NCI-H460 (cell line): Measurements from ENCODE around the gene BMAL2. TPM values are rescaled to one million over a fixed set of nuclear protein-coding genes. Genes with fewer than 3 reads are reported as not detected.

Source experiments
- DNase-seq: peaks from one replicate; pipeline ENCODE4 v3.0.0-alpha.2; 2016; ENCODE audit warnings: low read depth; ENCODE audit errors: extremely low read depth
- total RNA-seq: library from RNA; depleted of rRNA; stranded (reverse); fragments of >200 nt; shearing (Covaris generic); gene quantifications from 2 replicates; pipeline ENCODE4 v1.2.3, GENCODE V29; 2014; rRNA removed

The BMAL2 gene
- total RNA-seq, 1 experiment from 2014 or later = 10.9 TPM

GRCh38 chr12:27355486-27355885, 22.9 kb downstream of the BMAL2 start:
- DNase-seq = no peak

DNA sequence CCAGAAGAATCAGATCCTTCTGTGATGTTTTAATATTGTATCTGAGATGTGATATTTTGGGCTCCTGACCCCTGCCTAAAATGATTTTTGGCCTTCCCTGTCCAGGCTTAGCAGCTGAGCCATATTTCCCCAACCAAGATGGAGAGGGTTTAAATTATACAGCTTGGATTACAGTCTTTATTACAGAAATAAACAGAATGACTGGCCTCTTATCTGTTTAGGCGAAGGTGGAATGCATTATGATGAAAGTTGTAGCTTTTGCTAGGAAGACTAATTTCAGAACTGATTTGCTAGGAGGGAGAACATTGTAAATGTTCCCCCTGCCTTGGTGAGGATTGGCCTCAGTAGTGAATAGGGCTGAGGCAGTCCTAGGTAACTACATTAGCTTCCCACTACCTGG, 23.3 kb downstream of the BMAL2 start:
- DNase-seq = no peak

DNA sequence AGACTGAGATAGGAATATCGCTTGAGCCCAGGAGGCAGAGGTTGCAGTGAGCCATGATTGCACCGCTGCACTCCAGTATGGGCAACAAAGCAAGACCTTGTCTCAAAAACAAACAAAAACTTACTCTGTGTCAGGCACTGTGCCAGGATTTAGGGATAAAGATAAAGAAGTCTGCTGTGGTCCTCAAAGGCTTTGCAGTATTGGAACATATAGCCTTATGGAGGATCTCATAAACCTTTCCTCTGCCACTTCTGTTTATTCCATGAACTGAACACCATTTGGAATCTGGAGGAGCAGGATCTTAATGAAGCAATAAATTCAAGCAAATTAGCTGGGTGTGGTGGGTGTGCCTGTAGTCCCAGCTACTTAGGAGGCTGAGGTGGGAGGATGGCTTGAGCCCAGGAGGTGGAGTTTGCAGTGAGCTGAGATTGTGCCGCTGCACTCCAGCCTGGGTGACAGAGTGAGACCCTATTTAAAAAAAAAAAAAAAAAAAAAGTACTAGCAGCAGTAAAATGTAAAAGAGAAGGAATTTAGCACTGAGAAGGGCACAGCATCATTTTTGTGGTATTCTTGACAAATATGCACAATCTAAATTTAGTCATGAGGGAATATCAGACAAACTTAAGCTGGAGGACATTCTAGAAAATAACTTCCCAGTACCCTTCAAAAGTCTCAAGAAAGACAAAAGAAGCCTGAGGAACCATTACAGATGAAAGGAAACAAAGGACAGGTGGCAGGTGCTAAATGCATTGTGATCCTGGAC, 27.1 kb downstream of the BMAL2 start:
- DNase-seq = no peak

- no peak for DNase-seq
These were observed 28.7 kb downstream of the BMAL2 start for GRCh38 chr12:27361372-27361771.

GRCh38 chr12:27366621-27367020, 34.0 kb downstream of the BMAL2 start:
- DNase-seq = no peak

DNA sequence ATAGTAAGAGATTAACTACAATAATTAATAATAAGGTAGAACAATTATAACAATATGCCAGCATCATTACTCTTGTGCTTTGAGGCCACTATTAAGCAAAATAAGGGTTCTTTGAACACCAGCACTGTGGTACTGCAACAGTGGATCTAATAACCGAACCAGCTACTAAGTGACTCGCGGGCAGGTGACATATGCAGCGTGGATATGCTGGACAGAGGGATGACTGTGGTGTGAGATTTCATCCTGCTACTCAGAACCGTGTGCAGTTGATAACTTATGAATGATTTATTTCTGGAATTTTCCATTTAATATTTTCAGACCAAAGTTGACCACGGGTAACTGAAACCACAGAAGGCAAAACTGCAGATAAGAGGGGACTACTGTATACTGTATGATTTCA, 34.4 kb downstream of the BMAL2 start:
- no peak for DNase-seq

- DNase-seq = no peak
These were observed 49.6 kb downstream of the BMAL2 start for GRCh38 chr12:27382171-27382795.

Other genes starting within 250 kb of the BMAL2 start
- 17.6 and 19.4 TPM in 2 replicates for gene STK38L, start 88.5 kb upstream of the BMAL2 start, total RNA-seq
- gene SMCO2, start 113.9 kb downstream of the BMAL2 start, total RNA-seq = 0.27 TPM in 1 of 2 replicates, not detected in the other
- 66.2 and 75.1 TPM in 2 replicates for gene PPFIBP1, start 191.4 kb downstream of the BMAL2 start, total RNA-seq